Thyroid gland (tissue), 4 donors: ENCODE measurements around the gene MRGPRG. TPM values are rescaled to one million over a fixed set of nuclear protein-coding genes. Genes with fewer than 3 reads are reported as not detected.

Source experiments
- total RNA-seq, 4 donors: library from RNA; depleted of rRNA; stranded (reverse); fragments of >200 nt; gene quantifications; one replicate each; pipeline ENCODE4 v1.2.3, GENCODE V29; 2016

The MRGPRG gene
- total RNA-seq, 4 donors from 2014 or later, result not detected

Other genes starting within 250 kb of the MRGPRG start
- gene NAP1L4, start 226.5 kb downstream of the MRGPRG start, total RNA-seq, result 100 to 1,000 TPM; 104 to 117 (median 108) TPM
- gene CARS1, start 161.4 kb downstream of the MRGPRG start, total RNA-seq, result 10 to 100 TPM; 36.7 to 56.2 (median 50.1) TPM
- 10 to 100 TPM; 24.2 to 46.7 (median 34.4) TPM for gene OSBPL5, start 53.5 kb downstream of the MRGPRG start, total RNA-seq
- under 1 TPM in 1 of 4 donors, not detected in 3; 0.39 TPM for gene MRGPRE, start 13.6 kb upstream of the MRGPRG start, total RNA-seq
- gene ZNF195, start 160.3 kb upstream of the MRGPRG start, total RNA-seq, result 10 to 100 TPM; 21.1 to 31.8 (median 26.7) TPM